IMR-90 (cell line): ENCODE results near the gene C20orf202. TPM values are rescaled to one million over a fixed set of nuclear protein-coding genes. Genes with fewer than 3 reads are reported as not detected.

Source experiments
- ATAC-seq: fragments of 200-7000 bp; cut with Tn5 transposase; 2 replicates; pipeline ENCODE4 v1.9.1; 2020; ENCODE audit warnings: low read depth, mild to moderate bottlenecking, moderate library complexity
- BruUV-seq: library from RNA; stranded (reverse); fragments of 400-500 nt; replicated peaks from 2 replicates; lab custom pipeline; 2021; lab: Mats Ljungman, UMichigan
- CTCF ChIA-PET: fragments of 300-600 bp; formaldehyde crosslinking; extraction: SDS; loops from one replicate; lab custom pipeline; 2021; ENCODE audit warnings: antibody characterized with exemption; lab: Yijun Ruan, JAX
- POLR2A ChIA-PET: fragments of 300-600 bp; sonication (Branson Sonifier 250); formaldehyde crosslinking; loops from one replicate; lab custom pipeline; 2022; ENCODE audit warnings: antibody characterized with exemption; ENCODE audit not compliant: unreplicated experiment; lab: Charles Lee
- DNase-seq: peaks from one replicate; pipeline ENCODE4 v3.0.0; 2013
- H2AFZ ChIP-seq: replicated peaks from 2 replicates; pipeline ENCODE3; 2013; ENCODE audit warnings: low read length, mild to moderate bottlenecking; ENCODE audit not compliant: poor library complexity
- H2AK5ac ChIP-seq: 2 replicates; pipeline ENCODE4 v1.6.1; 2013; ENCODE audit warnings: low read depth, low read length, inconsistent platforms
- H2AK9ac ChIP-seq: replicated peaks from 2 replicates; pipeline ENCODE3; 2013; ENCODE audit warnings: mild to moderate bottlenecking, low read depth, low read length, moderate library complexity; ENCODE audit not compliant: poor library complexity
- H2BK120ac ChIP-seq: 2 replicates; pipeline ENCODE4 v1.6.1; 2013; ENCODE audit warnings: low read depth, low read length, inconsistent platforms
- H2BK15ac ChIP-seq: 3 replicates; pipeline ENCODE4 v1.6.1; 2013; ENCODE audit warnings: low read depth, low read length, inconsistent platforms
- H2BK20ac ChIP-seq: 2 replicates; pipeline ENCODE4 v1.6.1; 2013; ENCODE audit warnings: low read depth, mild to moderate bottlenecking, inconsistent platforms, low read length, moderate library complexity
- H2BK5ac ChIP-seq: 2 replicates; pipeline ENCODE4 v1.6.1; 2013; ENCODE audit warnings: mild to moderate bottlenecking, low read depth, low read length, inconsistent platforms; ENCODE audit not compliant: poor library complexity, severe bottlenecking
- H3K14ac ChIP-seq: replicated peaks from 2 replicates; pipeline ENCODE4 v1.6.1; 2013; ENCODE audit warnings: low read depth, low read length, inconsistent platforms
- H3K18ac ChIP-seq: 2 replicates; pipeline ENCODE4 v1.6.1; 2013; ENCODE audit warnings: low read depth, low read length, control low read depth
- H3K23ac ChIP-seq: 2 replicates; pipeline ENCODE4 v1.6.1; 2013; ENCODE audit warnings: low read depth, low read length, inconsistent platforms
- H3K27ac ChIP-seq: 2 replicates; pipeline ENCODE4 v1.5.1; 2013; ENCODE audit warnings: mild to moderate bottlenecking, control low read depth, low read length; ENCODE audit not compliant: insufficient read depth
- H3K27me3 ChIP-seq: 2 replicates; pipeline ENCODE4 v1.6.1; 2013; ENCODE audit warnings: low read length; ENCODE audit not compliant: control insufficient read depth, insufficient read depth
- H3K36me3 ChIP-seq: 2 replicates; pipeline ENCODE4 v1.6.1; 2013; ENCODE audit warnings: low read length, mixed read lengths; ENCODE audit not compliant: control insufficient read depth, insufficient read depth
- H3K4ac ChIP-seq: 2 replicates; pipeline ENCODE4 v1.6.1; 2013; ENCODE audit warnings: low read depth, low read length, inconsistent platforms
- H3K4me1 ChIP-seq: 2 replicates; pipeline ENCODE4 v1.6.1; 2013; ENCODE audit warnings: low read length, mixed read lengths; ENCODE audit not compliant: control insufficient read depth, insufficient read depth
- H3K4me2 ChIP-seq: 2 replicates; pipeline ENCODE4 v1.6.1; 2013; ENCODE audit warnings: low read depth, mild to moderate bottlenecking, control low read depth, low read length, moderate library complexity
- H3K4me3 ChIP-seq: 2 replicates; pipeline ENCODE4 v1.5.1; 2013; ENCODE audit warnings: low read depth, mild to moderate bottlenecking, control low read depth, low read length, moderate library complexity; ENCODE audit not compliant: insufficient read depth
- H3K56ac ChIP-seq: 2 replicates; pipeline ENCODE4 v1.6.1; 2013; ENCODE audit warnings: low read length, inconsistent platforms; ENCODE audit not compliant: insufficient read depth; ENCODE audit errors: extremely low read depth
- H3K79me1 ChIP-seq, 2 experiments: 2 replicates each; pipeline ENCODE4 v1.6.1; 2013; ENCODE audit warnings: low read length in 2 of 2, inconsistent platforms in 1 of 2, low read depth in 1 of 2
- H3K9ac ChIP-seq: 2 replicates; pipeline ENCODE4 v1.6.1; 2013; ENCODE audit warnings: low read depth, low read length, control low read depth
- H3K9me1 ChIP-seq: 2 replicates; pipeline ENCODE4 v1.6.1; 2013; ENCODE audit warnings: low read length, inconsistent platforms; ENCODE audit not compliant: insufficient read depth
- H3K9me3 ChIP-seq: 2 replicates; pipeline ENCODE4 v1.6.1; 2013; ENCODE audit warnings: low read length; ENCODE audit not compliant: control insufficient read depth, insufficient read depth
- H4K20me1 ChIP-seq: 2 replicates; pipeline ENCODE4 v1.6.1; 2013; ENCODE audit warnings: low read length, inconsistent platforms; ENCODE audit not compliant: insufficient read depth
- H4K5ac ChIP-seq: 2 replicates; pipeline ENCODE4 v1.6.1; 2013; ENCODE audit warnings: mild to moderate bottlenecking, low read depth, low read length, control low read depth
- H4K8ac ChIP-seq, 2 experiments: 2 replicates each; pipeline ENCODE4 v1.6.1; 2013; ENCODE audit warnings: low read depth in 2 of 2, low read length in 2 of 2, control low read depth in 1 of 2, inconsistent platforms in 1 of 2
- H4K91ac ChIP-seq: 2 replicates; pipeline ENCODE4 v1.6.1; 2013; ENCODE audit warnings: low read depth, low read length, inconsistent platforms; ENCODE audit not compliant: insufficient read depth
- BHLHE40 ChIP-seq: fragments of 150-350 bp; IDR thresholded peaks from 2 replicates; pipeline ENCODE4 v1.6.1; 2016; ENCODE audit warnings: mild to moderate bottlenecking, low read depth, low read length
- MAFK ChIP-seq: IDR thresholded peaks from 2 replicates; pipeline ENCODE4 v1.6.1; 2012; ENCODE audit warnings: low read depth, low read length, improper control_type of control experiment
- MXI1 ChIP-seq: IDR thresholded peaks from 2 replicates; pipeline ENCODE4 v1.6.1; 2012; ENCODE audit warnings: low read depth, mild to moderate bottlenecking, low read length, moderate library complexity, borderline replicate concordance
- NFE2L2 ChIP-seq: fragments of 150-350 bp; IDR thresholded peaks from 2 replicates; pipeline ENCODE4 v1.6.1; 2016; ENCODE audit warnings: low read depth, mild to moderate bottlenecking, low read length
- RCOR1 ChIP-seq: IDR thresholded peaks from 2 replicates; pipeline ENCODE4 v1.6.1; 2012; ENCODE audit warnings: mild to moderate bottlenecking, low read length, improper control_type of control experiment; ENCODE audit not compliant: insufficient replicate concordance
- RFX5 ChIP-seq: IDR thresholded peaks from 2 replicates; pipeline ENCODE4 v1.8.0; 2012; ENCODE audit warnings: low read depth, mild to moderate bottlenecking, low read length, moderate library complexity
- WGBS, 2 experiments: methylation state at CpG; one replicate each; pipeline versions ENCODE4 v1.1.5 to v1.1.7; 2013; ENCODE audit warnings: missing lambda C conversion rate in 2 of 2; ENCODE audit not compliant: insufficient read length in 1 of 2; ENCODE audit errors: extremely low coverage in 2 of 2; 5-methylcytosine and 5-hydroxymethylcytosine counted together
- dilution Hi-C: fragments of 300-500 bp; cut with HindIII; formaldehyde crosslinking; loops from one replicate; pipeline ENCODE4 v1.14.3; 2018; ENCODE audit warnings: low sequenced_read_pairs; ENCODE audit not compliant: unreplicated experiment
- in situ Hi-C: fragments of 300-500 bp; cut with MboI; formaldehyde crosslinking; loops from 3 replicates; pipeline ENCODE4 v1.14.3; 2019; ENCODE audit warnings: low sequenced_read_pairs, inconsistent platforms, mixed read lengths
- intact Hi-C: fragments of 100-400 bp; cut with micrococcal nuclease; formaldehyde crosslinking; loops from 2 replicates; pipeline ENCODE4 v1.10.0; 2022
- polyA plus RNA-seq, 3 experiments: library from polyadenylated mRNA; depleted of rRNA; stranded (reverse); fragments of >200 nt; gene quantifications; 2 replicates each; pipeline ENCODE4 v1.2.3, GENCODE V29; 2012; ENCODE audit warnings: low replicate concordance in 1 of 3
- total RNA-seq: library from RNA; depleted of rRNA; stranded (reverse); fragments of >200 nt; gene quantifications from 2 replicates; pipeline ENCODE4 v1.2.3, GENCODE V29; 2012
- TF ChIP-seq, protein P1 (sequence below): fragments of 150-350 bp; IDR thresholded peaks from 2 replicates; pipeline ENCODE4 v1.6.1; 2017; ENCODE audit warnings: mild to moderate bottlenecking, antibody characterized with exemption, low read length, low read depth
- TF ChIP-seq, protein P2 (sequence below): conservative IDR thresholded peaks from 2 replicates; pipeline ENCODE4 v1.5.1; 2012; ENCODE audit warnings: mild to moderate bottlenecking, low read depth, low read length, improper control_type of control experiment

The C20orf202 gene
- total and polyA plus RNA-seq, 2 of the 4 experiments (the other 2 are of a cell fraction), result not detected

DNA sequence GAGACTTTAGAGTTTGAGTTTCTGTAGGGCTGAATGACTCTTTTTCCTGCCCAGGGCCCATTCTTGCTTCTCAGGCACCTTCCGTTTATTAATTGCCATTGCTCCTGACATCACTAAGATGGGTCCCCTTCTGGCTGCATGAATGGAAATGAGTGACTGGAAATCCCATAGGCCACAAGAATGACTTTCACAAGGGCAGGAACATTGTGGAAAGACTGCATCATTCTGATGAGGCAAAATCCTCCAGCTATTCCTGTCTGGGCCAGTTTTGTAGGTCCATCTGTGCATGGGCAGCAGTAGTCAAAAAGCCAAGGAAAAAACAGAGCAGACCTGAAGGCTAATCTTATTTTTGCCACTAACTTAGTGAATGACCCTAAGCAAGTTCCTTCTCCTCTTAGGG is 37.7 kb upstream of the C20orf202 start:
- Histone ChIP-seq H3K27me3 (no peaks in the 10 kb centered on the region), H3K9me3 (no peaks in the 10 kb centered on the region), H2AK5ac (no peak overlapping the region), H2BK15ac (no peak overlapping the region), H3K4me2 (no peak overlapping the region), H3K4ac (no peak overlapping the region), H3K9me1 (peaks cover 25% of the 10 kb centered on the region), H4K91ac (no peak overlapping the region), H3K4me3 (no peak overlapping the region), H3K79me1 (peaks cover 3 to 14% of the 10 kb centered on the region in 2 experiments; a peak in 3 of 4 replicates), H4K5ac (no peak overlapping the region), H3K27ac (no peak overlapping the region), H2AK9ac (no peak overlapping the region), H2BK5ac (no peak overlapping the region), H3K56ac (no peak overlapping the region), H3K4me1 (no peaks in the 10 kb centered on the region), H4K20me1 (0 out of 2 replicates have a peak, but pooled peaks cover 13% of the 10 kb centered on the region), H4K8ac (no peak overlapping the region), H2AFZ (no peak overlapping the region), H3K36me3 (peaks cover 60% of the 10 kb centered on the region), H3K14ac (no peak overlapping the region), H3K23ac (no peak overlapping the region), H3K9ac (no peak overlapping the region), H2BK120ac (no peak overlapping the region), H3K18ac (no peak overlapping the region), H2BK20ac (no peak overlapping the region)
- intact Hi-C loops (no loop called here), in situ Hi-C loops (no loop called here), dilution Hi-C loops (no loop called here)
- TF ChIP-seq BHLHE40 (no peak), NFE2L2 (no peak), RCOR1 (no peak), RFX5 (no peak), MAFK (no peak), MXI1 (no peak)
- TF ChIP-seq, protein P1, sequence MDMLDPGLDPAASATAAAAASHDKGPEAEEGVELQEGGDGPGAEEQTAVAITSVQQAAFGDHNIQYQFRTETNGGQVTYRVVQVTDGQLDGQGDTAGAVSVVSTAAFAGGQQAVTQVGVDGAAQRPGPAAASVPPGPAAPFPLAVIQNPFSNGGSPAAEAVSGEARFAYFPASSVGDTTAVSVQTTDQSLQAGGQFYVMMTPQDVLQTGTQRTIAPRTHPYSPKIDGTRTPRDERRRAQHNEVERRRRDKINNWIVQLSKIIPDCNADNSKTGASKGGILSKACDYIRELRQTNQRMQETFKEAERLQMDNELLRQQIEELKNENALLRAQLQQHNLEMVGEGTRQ, result no peak
- TF ChIP-seq, protein P2, sequence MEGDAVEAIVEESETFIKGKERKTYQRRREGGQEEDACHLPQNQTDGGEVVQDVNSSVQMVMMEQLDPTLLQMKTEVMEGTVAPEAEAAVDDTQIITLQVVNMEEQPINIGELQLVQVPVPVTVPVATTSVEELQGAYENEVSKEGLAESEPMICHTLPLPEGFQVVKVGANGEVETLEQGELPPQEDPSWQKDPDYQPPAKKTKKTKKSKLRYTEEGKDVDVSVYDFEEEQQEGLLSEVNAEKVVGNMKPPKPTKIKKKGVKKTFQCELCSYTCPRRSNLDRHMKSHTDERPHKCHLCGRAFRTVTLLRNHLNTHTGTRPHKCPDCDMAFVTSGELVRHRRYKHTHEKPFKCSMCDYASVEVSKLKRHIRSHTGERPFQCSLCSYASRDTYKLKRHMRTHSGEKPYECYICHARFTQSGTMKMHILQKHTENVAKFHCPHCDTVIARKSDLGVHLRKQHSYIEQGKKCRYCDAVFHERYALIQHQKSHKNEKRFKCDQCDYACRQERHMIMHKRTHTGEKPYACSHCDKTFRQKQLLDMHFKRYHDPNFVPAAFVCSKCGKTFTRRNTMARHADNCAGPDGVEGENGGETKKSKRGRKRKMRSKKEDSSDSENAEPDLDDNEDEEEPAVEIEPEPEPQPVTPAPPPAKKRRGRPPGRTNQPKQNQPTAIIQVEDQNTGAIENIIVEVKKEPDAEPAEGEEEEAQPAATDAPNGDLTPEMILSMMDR, result no peak
- no CpG with 5 or more reads among the region's 1 CpG for WGBS, 2 experiments
- ChIA-PET CTCF (no interaction called here), POLR2A (no interaction called here)
- no peak for DNase-seq
- ATAC-seq, result no peak
- no TSS peak for BruUV-seq
